Liver (tissue), 9 donors: Measurements from ENCODE around the gene ZSCAN25. TPM values are rescaled to one million over a fixed set of nuclear protein-coding genes. Genes with fewer than 3 reads are reported as not detected.

ENCODE experiments used
- DNase-seq: peaks from one replicate; pipeline ENCODE4 v3.0.0-alpha.2; 2017; ENCODE audit warnings: low spot score
- H3K27ac ChIP-seq, 2 donors: one replicate each; pipeline ENCODE4 v1.7.0; 2013; ENCODE audit warnings: inconsistent platforms in 2 of 2, low read length in 2 of 2, control low read depth in 1 of 2, low read depth in 1 of 2, mild to moderate bottlenecking in 1 of 2
- H3K27me3 ChIP-seq, 4 donors: one replicate each; pipeline versions ENCODE4 v1.6.1 to v1.7.0; 2013; ENCODE audit warnings: low read length in 3 of 4, inconsistent platforms in 1 of 4, mild to moderate bottlenecking in 1 of 4, moderate library complexity in 1 of 4; ENCODE audit not compliant: control insufficient read depth in 4 of 4, insufficient read depth in 4 of 4
- H3K36me3 ChIP-seq, 4 donors: one replicate each; pipeline versions ENCODE4 v1.6.1 to v1.7.0; 2013; ENCODE audit warnings: low read length in 3 of 4, mild to moderate bottlenecking in 3 of 4, low read depth in 1 of 4, moderate library complexity in 1 of 4; ENCODE audit not compliant: control insufficient read depth in 4 of 4, insufficient read depth in 3 of 4
- H3K4me1 ChIP-seq, 4 donors: one replicate each; pipeline versions ENCODE4 v1.6.1 to v1.7.0; 2013; ENCODE audit warnings: low read length in 3 of 4, mild to moderate bottlenecking in 3 of 4, moderate library complexity in 1 of 4; ENCODE audit not compliant: control insufficient read depth in 4 of 4, insufficient read depth in 4 of 4
- H3K4me3 ChIP-seq, 3 donors: one replicate each; pipeline versions ENCODE4 v1.6.1 to v1.7.0; 2013; ENCODE audit warnings: low read length in 3 of 3, control low read depth in 1 of 3, low read depth in 1 of 3, mild to moderate bottlenecking in 1 of 3
- H3K9ac ChIP-seq, 2 donors: one replicate each; pipeline ENCODE4 v1.7.0; 2013; ENCODE audit warnings: low read length in 2 of 2, mild to moderate bottlenecking in 2 of 2, moderate library complexity in 2 of 2, control low read depth in 1 of 2, low read depth in 1 of 2
- H3K9me3 ChIP-seq, 4 donors: one replicate each; pipeline versions ENCODE4 v1.6.1 to v1.7.0; 2013; ENCODE audit warnings: low read length in 3 of 4; ENCODE audit not compliant: control insufficient read depth in 4 of 4
- EGR1 ChIP-seq, 2 donors: IDR thresholded peaks; 2 replicates each; pipeline ENCODE4 v1.6.1; 2016 to 2018; ENCODE audit warnings: antibody characterized with exemption in 2 of 2, low read depth in 2 of 2
- FOXA1 ChIP-seq: IDR thresholded peaks from 2 replicates; pipeline ENCODE4 v1.6.1; 2016; ENCODE audit warnings: antibody characterized with exemption
- HNF4A ChIP-seq, 2 donors: conservative IDR thresholded peaks; 2 replicates each; pipeline ENCODE4 v1.6.1; 2016; ENCODE audit warnings: antibody characterized with exemption in 2 of 2, mild to moderate bottlenecking in 2 of 2
- HNF4G ChIP-seq: IDR thresholded peaks from 2 replicates; pipeline ENCODE4 v1.6.1; 2016; ENCODE audit warnings: antibody characterized with exemption
- NR2F2 ChIP-seq: IDR thresholded peaks from 2 replicates; pipeline ENCODE4 v1.6.1; 2016; ENCODE audit warnings: antibody characterized with exemption
- RAD21 ChIP-seq, 2 donors: IDR thresholded peaks; 2 replicates each; pipeline ENCODE4 v1.6.1; 2016; ENCODE audit warnings: antibody characterized with exemption in 2 of 2, mild to moderate bottlenecking in 2 of 2
- REST ChIP-seq: IDR thresholded peaks from 2 replicates; pipeline ENCODE4 v1.6.1; 2016; ENCODE audit warnings: antibody characterized with exemption, mild to moderate bottlenecking
- TAF1 ChIP-seq: conservative IDR thresholded peaks from 2 replicates; pipeline ENCODE4 v1.6.1; 2016; ENCODE audit warnings: antibody characterized with exemption, mild to moderate bottlenecking
- YY1 ChIP-seq: IDR thresholded peaks from 2 replicates; pipeline ENCODE4 v1.6.1; 2016; ENCODE audit warnings: antibody characterized with exemption, mild to moderate bottlenecking
- WGBS: extraction: QIAGEN DNeasy Blood & Tissue Kit; methylation state at CpG from one replicate; pipeline ENCODE4 v1.1.7; 2013; 5-methylcytosine and 5-hydroxymethylcytosine counted together
- polyA plus RNA-seq, 2 donors: library from polyadenylated mRNA; stranded (reverse) in 1 of 2; unstranded in 1 of 2; fragments of 200-250 nt in 1 of 2; fragments of >200 nt in 1 of 2; fragmentation: Nextera tagmentation in 1 of 2; extraction: Ambion mirVana in 1 of 2; gene quantifications; one replicate each; pipeline versions ENCODE4 v1.2.1 to v1.2.3, GENCODE V29; 2013 to 2015
- total RNA-seq, 2 donors: library from RNA; depleted of rRNA; stranded (reverse); fragments of >200 nt; gene quantifications; one replicate each; pipeline ENCODE4 v1.2.3, GENCODE V29; 2014
- TF ChIP-seq, protein P1 (sequence below): IDR thresholded peaks from 2 replicates; pipeline ENCODE4 v1.6.1; 2016; ENCODE audit warnings: antibody characterized with exemption
- TF ChIP-seq, protein P2 (sequence below): IDR thresholded peaks from 2 replicates; pipeline ENCODE4 v1.6.1; 2016; ENCODE audit warnings: antibody characterized with exemption
- donor health status: healthy.
- donor health status: healthy.
- donor health status: healthy.
- donor health status: healthy.
- donor health status: healthy.

ZSCAN25 gene
- total and polyA plus RNA-seq, 4 donors, result 2.3 to 11.0 (median 5.9) TPM

DNA sequence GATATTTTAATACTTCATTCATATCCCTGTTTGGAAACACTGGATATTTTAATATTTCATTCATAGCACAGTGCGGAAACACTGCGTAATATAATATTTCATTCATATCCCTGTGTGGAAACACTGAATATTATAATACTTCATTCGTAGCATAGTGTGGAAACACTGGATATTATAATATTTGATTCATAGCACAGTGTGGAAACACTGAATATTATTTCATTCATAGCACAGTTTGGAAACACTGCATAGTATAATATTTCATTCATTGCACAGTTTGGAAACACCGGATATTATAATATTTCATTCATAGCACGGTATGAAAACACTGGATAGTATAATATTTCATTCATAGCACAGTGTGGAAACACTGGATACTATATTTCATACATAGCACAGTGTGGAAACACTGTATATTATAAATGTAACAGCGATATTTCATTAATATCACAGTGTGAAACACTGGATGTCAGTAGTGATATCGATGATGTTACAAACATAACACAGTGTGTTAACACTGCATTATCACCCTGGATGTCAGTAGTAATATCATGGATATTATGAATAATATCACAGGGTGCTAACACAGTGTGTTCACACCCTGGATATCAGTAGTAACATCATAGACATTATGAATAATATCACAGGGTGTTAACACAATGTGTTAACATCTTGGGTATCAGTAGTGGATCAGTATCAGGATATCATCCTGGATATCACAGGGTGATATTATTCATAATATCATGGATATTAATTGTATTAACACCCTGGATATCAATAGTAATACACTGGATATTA, 21.6 kb upstream of the ZSCAN25 start:
- Histone ChIP-seq H3K4me1 (no peaks in the 10 kb centered on the region), H3K27ac (no peak overlapping the region), H3K36me3 (no peaks in the 10 kb centered on the region), H3K9me3 (no peaks in the 10 kb centered on the region), H3K27me3 (no peaks in the 10 kb centered on the region), H3K9ac (no peak overlapping the region), H3K4me3 (no peak overlapping the region)
- TF ChIP-seq REST (no peak), FOXA1 (no peak), NR2F2 (no peak), HNF4A (conservative IDR thresholded peaks at IDR 0.05) (no peak)
- TF ChIP-seq, protein P1, sequence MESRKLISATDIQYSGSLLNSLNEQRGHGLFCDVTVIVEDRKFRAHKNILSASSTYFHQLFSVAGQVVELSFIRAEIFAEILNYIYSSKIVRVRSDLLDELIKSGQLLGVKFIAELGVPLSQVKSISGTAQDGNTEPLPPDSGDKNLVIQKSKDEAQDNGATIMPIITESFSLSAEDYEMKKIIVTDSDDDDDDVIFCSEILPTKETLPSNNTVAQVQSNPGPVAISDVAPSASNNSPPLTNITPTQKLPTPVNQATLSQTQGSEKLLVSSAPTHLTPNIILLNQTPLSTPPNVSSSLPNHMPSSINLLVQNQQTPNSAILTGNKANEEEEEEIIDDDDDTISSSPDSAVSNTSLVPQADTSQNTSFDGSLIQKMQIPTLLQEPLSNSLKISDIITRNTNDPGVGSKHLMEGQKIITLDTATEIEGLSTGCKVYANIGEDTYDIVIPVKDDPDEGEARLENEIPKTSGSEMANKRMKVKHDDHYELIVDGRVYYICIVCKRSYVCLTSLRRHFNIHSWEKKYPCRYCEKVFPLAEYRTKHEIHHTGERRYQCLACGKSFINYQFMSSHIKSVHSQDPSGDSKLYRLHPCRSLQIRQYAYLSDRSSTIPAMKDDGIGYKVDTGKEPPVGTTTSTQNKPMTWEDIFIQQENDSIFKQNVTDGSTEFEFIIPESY, result no peak
- DNase-seq, result no peak
- WGBS, result 80% methylated on average over 7 of the region's 7 CpGs

DNA sequence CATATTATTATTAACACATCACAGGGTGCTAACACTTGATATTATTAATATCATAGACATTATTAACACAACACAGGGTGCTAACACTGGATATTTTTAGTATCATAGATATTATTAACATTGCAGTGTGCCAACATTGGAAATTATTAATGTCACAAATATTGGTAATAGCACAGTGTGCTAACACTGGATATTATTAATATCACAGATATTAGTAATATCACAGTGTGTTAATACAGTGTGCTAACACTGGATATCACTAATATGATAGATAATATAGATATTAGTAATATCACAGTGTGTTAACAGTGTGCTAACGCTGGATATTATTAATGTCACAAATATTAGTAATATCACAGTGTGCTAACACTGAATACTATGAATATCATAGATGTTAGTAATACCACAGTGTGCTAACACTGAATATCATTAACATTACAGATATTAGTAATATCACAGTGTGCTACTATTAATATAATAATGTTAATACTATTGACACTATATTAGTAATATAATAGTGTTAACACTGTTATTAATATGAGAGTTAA, 20.3 kb upstream of the ZSCAN25 start:
- H3K27ac ChIP-seq, result no peak overlapping the region
- TF ChIP-seq YY1 (no peak), EGR1 (IDR thresholded peaks at IDR 0.05; ENCODE audit: low read depth in 2 of 2) (no peak), HNF4G (no peak), RAD21 (IDR thresholded peaks at IDR 0.05) (no peak), TAF1 (no peak), NR2F2 (no peak), HNF4A (conservative IDR thresholded peaks at IDR 0.05) (no peak)
- TF ChIP-seq, protein P2, sequence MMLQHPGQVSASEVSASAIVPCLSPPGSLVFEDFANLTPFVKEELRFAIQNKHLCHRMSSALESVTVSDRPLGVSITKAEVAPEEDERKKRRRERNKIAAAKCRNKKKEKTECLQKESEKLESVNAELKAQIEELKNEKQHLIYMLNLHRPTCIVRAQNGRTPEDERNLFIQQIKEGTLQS, result no peak
- TF ChIP-seq, protein P1, result no peak
- no peaks in the 10 kb centered on the region for H3K9me3 ChIP-seq
- H3K4me3 ChIP-seq, result no peak overlapping the region
- WGBS, result 90% methylated on average over 1 of the region's 1 CpG
- H3K9ac ChIP-seq, result no peak overlapping the region
- H3K27me3 ChIP-seq, result no peaks in the 10 kb centered on the region
- DNase-seq, result no peak
- H3K36me3 ChIP-seq, result no peaks in the 10 kb centered on the region
- H3K4me1 ChIP-seq, result no peaks in the 10 kb centered on the region
